Neural progenitor cell (in vitro differentiated cells): Measurements from ENCODE around the gene MMP1.

ENCODE experiments used
- EZH2 ChIP-seq: fragments of 200-600 bp; sonication (generic); IDR thresholded peaks from 2 replicates; pipeline ENCODE4 v1.6.1; 2017; ENCODE audit warnings: antibody characterized with exemption, mild to moderate bottlenecking, moderate library complexity
- TF ChIP-seq, protein P1 (sequence below): fragments of 200-600 bp; sonication (generic); IDR thresholded peaks from 2 replicates; pipeline ENCODE4 v1.5.1; 2017; ENCODE audit warnings: antibody characterized with exemption, mild to moderate bottlenecking

DNA sequence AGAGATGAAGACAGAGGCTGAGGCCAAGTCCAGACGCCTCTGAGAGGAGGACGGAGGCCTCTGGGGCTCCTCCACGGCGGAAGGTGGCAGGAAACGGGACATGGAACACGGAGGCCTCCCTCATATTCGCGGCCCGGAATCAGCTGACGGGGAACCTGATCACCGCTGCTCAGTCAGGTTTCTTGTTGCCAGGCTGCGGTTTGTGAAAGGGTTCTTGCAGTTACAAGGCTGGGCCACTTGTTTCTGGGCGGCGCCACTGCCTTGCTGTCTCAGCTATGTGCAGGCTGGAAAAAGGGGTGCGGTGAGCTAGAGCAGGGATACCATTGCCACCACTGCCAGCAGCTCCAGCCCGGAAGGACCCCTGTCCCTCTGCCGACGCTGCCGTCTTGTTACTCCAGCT is 10.0 kb upstream of the MMP1 start:
- TF ChIP-seq EZH2, result no peak
- TF ChIP-seq, protein P1, sequence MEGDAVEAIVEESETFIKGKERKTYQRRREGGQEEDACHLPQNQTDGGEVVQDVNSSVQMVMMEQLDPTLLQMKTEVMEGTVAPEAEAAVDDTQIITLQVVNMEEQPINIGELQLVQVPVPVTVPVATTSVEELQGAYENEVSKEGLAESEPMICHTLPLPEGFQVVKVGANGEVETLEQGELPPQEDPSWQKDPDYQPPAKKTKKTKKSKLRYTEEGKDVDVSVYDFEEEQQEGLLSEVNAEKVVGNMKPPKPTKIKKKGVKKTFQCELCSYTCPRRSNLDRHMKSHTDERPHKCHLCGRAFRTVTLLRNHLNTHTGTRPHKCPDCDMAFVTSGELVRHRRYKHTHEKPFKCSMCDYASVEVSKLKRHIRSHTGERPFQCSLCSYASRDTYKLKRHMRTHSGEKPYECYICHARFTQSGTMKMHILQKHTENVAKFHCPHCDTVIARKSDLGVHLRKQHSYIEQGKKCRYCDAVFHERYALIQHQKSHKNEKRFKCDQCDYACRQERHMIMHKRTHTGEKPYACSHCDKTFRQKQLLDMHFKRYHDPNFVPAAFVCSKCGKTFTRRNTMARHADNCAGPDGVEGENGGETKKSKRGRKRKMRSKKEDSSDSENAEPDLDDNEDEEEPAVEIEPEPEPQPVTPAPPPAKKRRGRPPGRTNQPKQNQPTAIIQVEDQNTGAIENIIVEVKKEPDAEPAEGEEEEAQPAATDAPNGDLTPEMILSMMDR, result peak; percentile 60
